ELF-1 (cell line): ENCODE data around the gene NUMB.
A peak's percentile ranks its signal among the peaks of the same experiment; 100 is the strongest.
"Not testable (repeated sequence)": the region's sequence is repeated elsewhere in the genome, so short reads cannot be mapped to it uniquely, and the experiment has no call there.

ENCODE experiments used
- DNase-seq: peaks from one replicate; pipeline ENCODE4 v3.0.0-alpha.2; 2016; ENCODE audit warnings: low read depth, low spot score

The NUMB gene

DNA sequence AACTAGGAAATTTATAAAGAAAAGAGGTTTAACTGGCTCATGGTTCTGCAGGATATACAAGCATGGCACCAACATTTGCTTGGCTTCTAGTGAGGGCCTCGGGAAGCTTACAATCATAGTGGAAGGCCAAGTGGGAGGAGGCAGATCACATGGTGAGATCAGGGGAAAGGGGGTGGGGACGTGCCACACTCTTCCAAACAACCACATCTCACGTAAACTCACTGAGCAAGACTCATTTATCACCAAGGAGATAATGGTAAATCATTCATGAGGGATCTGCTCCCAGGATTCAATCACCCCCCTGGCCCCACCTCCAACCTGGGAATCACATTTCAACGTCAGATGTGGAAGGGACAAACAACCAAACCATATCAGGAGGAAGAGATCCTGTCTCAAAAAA is 35.8 kb downstream of the NUMB start:
- DNase-seq: peak; percentile 42

- DNase-seq: no peak
Measured at GRCh38 chr14:73418227-73418626, 40.1 kb downstream of the NUMB start.

GRCh38 chr14:73406248-73406647 is 52.1 kb downstream of the NUMB start:
- DNase-seq: not testable (repeated sequence)

DNA sequence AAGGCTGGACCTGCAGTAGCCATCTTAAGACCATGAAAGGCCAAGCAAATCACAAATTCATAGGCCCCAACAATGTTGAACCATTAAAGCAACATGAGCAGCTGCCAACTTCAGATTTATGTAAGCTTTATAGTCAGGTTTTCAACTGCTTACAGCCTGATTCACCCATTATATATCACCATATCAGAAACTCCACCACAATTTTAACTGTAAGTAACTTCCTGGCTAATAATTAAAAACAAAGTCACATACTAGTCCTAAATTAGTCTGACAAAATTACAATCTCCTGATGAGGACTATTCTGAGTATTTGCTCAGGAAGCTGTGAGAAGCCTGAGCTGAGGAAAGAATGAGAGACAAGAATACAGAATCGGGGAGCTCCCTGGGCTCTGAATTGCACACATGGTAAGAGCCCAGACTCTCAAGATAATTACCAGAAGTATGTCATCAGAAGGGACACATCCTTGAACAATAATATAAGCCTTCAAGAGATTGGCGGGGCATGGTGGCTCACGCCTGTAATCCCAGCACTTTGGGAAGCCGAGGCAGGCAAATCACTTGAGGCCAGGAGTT is 55.1 kb downstream of the NUMB start:
- DNase-seq: no peak

DNA sequence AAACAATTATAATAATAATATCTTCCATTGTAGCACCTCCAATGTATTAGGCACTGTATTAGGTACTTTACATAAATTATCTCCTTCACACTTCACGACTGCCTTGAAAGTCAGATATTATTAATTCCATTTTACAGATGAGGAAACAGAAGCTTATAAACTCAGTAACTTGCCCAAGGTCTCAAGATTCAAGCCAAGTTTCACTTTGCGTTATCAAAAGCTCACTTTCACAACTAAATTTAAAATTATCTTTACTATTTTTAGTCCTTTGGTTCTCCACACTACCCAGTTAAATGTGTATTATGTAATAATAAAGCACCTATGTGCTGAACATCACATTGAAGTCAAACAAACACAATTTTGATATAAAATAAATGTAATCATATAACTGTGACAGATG is 55.8 kb downstream of the NUMB start:
- no peak for DNase-seq

- DNase-seq: peak; percentile 14
Measured at GRCh38 chr14:73397810-73398209, 60.5 kb downstream of the NUMB start.

DNA sequence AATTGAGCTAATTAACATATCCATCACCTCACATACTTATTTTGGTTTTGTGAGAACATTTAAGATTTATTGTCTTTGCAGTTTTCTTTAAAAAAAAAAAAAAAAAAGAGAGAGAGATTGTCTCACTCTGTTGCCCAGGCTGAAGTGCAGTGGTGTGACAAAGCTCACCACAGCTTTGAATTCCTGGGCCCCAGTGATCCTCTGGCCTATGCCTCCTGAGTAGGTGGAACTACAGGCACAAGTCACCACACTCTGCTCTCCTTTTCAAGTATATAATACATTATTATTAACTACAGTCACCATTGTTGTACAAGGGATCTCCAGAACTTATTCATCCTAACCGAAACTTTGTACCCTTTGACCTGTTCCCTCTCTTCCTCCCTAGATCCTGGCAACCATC is 64.0 kb downstream of the NUMB start:
- no peak for DNase-seq

- DNase-seq: no peak
Measured at GRCh38 chr14:73393375-73393774, 65.0 kb downstream of the NUMB start.

GRCh38 chr14:73392329-73393257 is 65.8 kb downstream of the NUMB start:
- no peak for DNase-seq

DNA sequence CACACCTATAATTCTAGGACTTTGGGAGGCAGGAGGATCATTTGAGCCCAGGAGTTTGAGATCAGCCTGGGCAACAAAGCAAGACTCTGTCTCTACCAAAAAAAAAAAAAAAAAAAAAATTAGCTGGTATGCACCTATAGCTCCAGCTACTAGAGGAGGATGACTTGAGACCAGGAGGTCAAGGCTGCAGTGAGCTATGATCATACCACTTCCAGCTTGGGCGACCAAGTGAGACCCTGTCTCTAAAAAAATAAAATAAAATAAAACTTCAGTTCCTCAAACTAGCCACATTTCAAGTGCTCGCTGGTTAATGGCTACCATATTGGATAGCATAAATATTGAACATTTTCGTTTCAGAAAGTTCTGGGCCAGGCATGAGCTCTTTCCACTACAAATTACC is 70.5 kb downstream of the NUMB start:
- not testable (repeated sequence) for DNase-seq

DNA sequence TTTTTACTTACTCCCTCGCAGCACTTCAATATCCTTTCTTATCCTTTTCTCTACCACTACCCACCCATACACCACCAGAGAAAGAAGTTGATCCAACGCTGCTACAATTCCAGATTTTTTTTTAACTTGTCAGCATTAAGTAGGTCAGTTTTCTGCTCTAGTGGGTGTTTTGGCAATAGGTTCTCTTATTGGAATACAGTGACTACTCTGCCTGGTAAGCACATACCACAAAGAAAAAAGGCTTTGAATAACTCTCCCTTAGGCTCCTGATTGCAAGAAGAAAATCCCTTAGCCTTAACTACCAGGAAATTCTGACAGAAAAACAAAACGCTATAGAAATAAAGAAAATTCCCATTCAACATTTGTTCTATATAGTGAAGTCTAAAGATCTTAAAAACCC is 72.0 kb downstream of the NUMB start:
- DNase-seq: no peak

DNA sequence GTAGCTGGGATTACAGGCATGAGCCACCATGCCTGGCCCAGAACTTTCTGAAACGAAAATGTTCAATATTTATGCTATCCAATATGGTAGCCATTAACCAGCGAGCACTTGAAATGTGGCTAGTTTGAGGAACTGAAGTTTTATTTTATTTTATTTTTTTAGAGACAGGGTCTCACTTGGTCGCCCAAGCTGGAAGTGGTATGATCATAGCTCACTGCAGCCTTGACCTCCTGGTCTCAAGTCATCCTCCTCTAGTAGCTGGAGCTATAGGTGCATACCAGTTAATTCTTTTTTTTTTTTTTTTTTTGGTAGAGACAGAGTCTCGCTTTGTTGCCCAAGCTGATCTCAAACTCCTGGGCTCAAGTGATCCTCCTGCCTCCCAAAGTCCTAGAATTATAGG is 73.3 kb downstream of the NUMB start:
- DNase-seq: not testable (repeated sequence)

DNA sequence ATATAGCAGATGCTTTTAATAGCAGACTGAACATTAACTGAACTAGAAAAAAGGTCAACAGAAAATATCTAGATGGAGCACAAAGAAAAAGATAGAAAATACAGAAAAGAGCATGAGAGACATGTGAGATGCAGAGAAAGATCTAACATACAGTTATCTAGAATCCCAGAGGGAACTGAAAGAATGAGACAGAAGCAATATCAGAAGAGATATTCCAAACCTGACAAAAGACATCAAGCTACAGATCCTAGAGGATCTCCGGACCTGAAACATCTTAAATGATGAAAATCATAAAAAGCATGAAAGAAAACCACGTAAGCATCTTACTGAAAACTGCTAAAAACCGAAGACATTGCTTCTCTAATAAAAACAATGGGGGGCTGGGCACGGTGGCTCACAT is 75.0 kb downstream of the NUMB start:
- DNase-seq: no peak

DNA sequence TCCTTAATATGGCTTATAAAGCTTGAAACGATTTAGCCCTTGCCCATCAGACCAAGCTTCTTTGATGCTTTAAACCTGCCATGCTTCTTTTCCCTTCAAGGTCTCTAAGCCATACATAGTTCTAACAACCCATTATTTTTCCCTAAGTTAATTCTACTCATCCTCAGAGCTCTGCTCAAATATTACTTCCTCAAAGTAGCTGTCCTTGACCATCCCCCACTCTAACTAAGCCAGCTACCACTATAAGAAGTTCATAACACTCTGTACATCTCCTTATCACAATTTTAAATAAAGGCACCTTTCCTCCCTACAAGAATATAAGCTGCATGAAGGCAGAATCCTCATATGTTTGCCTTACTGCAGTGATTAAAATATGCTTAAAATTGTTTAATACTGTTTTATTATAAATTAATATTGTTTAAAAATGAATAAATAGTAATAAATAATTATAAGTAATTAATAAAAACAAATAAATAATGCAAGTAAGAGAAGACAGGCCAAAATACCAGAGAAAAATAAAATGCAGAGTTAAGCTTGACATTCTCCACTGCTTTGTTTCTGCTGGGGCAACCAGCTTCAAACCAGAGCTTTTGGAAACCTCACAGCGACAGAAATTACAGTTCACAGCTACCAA is 76.8 kb downstream of the NUMB start:
- no peak for DNase-seq

DNA sequence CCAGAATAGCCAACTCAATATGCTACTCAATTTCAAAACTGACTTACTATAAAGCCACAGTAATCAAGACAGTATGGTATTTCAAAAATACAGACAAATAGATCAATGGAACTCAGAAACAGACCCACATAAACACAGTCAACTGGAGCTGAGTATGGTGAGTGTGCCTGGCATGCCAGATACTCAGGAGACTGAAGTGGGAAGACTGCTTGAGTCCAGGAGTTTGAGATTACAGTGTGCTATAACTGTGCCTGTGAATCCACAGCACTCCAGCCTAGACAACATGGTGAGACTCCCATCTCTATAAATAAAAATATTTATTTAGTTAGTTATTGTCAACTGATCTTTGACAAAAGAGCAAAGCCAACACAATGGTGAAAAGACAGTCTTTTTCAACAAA is 81.8 kb downstream of the NUMB start:
- no peak for DNase-seq

GRCh38 chr14:73375861-73376260 is 82.5 kb downstream of the NUMB start:
- DNase-seq: no peak

- DNase-seq: no peak
Measured at GRCh38 chr14:73374218-73374617, 84.1 kb downstream of the NUMB start.

GRCh38 chr14:73372529-73372928 is 85.8 kb downstream of the NUMB start:
- DNase-seq: no peak

- no peak for DNase-seq
Measured at GRCh38 chr14:73370561-73370960, 87.8 kb downstream of the NUMB start.

- DNase-seq: no peak
Measured at GRCh38 chr14:73369428-73369827, 88.9 kb downstream of the NUMB start.

DNA sequence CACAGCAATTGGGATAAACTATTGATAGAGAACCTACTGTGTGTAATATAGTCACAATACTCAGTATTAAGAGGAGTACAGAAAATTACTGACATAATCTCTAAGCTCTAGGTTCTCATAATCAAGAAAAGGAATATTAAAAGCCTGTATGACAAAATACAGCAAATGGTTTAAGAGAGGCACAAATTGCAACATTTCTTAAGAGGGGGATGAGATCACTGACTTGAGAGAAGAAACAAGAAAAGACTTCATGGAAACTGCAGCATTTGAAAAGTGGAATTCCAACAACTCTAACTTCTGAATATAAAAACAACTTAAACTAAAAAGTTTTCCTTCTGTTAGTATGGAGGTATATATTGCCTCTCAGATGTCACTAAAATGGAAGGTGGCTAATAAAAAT is 89.7 kb downstream of the NUMB start:
- no peak for DNase-seq

DNA sequence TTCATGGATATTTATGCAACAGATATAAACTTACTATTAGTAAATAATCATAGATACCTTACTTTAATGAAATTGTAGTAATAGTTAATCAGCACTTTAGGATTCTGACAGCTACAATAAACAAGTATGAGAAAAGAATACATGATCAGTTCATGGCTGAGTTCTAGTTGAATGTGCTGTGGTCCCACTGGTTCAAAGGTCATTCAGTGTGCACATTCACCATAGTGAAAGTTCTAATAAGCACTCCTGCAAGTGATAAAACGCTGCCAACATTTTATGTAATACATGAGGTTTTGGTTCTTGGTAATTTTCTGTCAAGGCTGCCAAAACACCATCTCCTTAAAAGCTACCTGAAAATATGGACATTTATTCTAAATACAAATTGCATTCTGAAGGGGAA is 92.6 kb downstream of the NUMB start:
- DNase-seq: no peak

GRCh38 chr14:73364559-73364958 is 93.8 kb downstream of the NUMB start:
- no peak for DNase-seq
